Osteoblast (primary cell): ENCODE results near the gene CRYAB. TPM values are rescaled to one million over a fixed set of nuclear protein-coding genes. Genes with fewer than 3 reads are reported as not detected.

Experiments
- DNase-seq: peaks from one replicate; pipeline ENCODE4 v3.0.0; 2011; ENCODE audit warnings: low spot score, mixed read lengths; ENCODE audit not compliant: insufficient read length; ENCODE audit errors: missing footprints
- H2AFZ ChIP-seq: 2 replicates; pipeline ENCODE4 v1.6.0; 2011; ENCODE audit warnings: mild to moderate bottlenecking, low read length
- H3K27ac ChIP-seq: 2 replicates; pipeline ENCODE4 v1.5.1; 2011; ENCODE audit warnings: mild to moderate bottlenecking, low read depth, low read length, moderate library complexity
- H3K27me3 ChIP-seq: 2 replicates; pipeline ENCODE4 v1.6.0; 2012; ENCODE audit warnings: mild to moderate bottlenecking, control low read depth, inconsistent platforms, low read length, moderate library complexity; ENCODE audit not compliant: insufficient read depth
- H3K36me3 ChIP-seq: 2 replicates; pipeline ENCODE4 v1.5.1; 2011; ENCODE audit warnings: mild to moderate bottlenecking, low read length, control low read depth, moderate library complexity; ENCODE audit not compliant: insufficient read depth
- H3K4me1 ChIP-seq: 2 replicates; pipeline ENCODE4 v1.5.1; 2011; ENCODE audit warnings: mild to moderate bottlenecking, low read length, control low read depth, moderate library complexity; ENCODE audit not compliant: insufficient read depth
- H3K4me2 ChIP-seq: 2 replicates; pipeline ENCODE4 v1.6.0; 2011; ENCODE audit warnings: mild to moderate bottlenecking, low read length; ENCODE audit not compliant: insufficient read depth
- H3K4me3 ChIP-seq: fragments of 200-600 bp; sonication (generic); 3 replicates; pipeline ENCODE4 v1.5.1; 2012; ENCODE audit warnings: mild to moderate bottlenecking, low read length, inconsistent platforms; ENCODE audit not compliant: insufficient read depth
- H3K79me2 ChIP-seq: 2 replicates; pipeline ENCODE4 v1.6.0; 2012; ENCODE audit warnings: mild to moderate bottlenecking, low read length, control low read depth, inconsistent platforms; ENCODE audit not compliant: insufficient read depth
- H3K9me3 ChIP-seq: 2 replicates; pipeline ENCODE4 v1.5.1; 2011; ENCODE audit warnings: low read depth, low read length, control low read depth
- H4K20me1 ChIP-seq: 2 replicates; pipeline ENCODE4 v1.6.0; 2012; ENCODE audit warnings: mild to moderate bottlenecking, low read length, control low read depth; ENCODE audit not compliant: insufficient read depth
- total RNA-seq: library from RNA; depleted of rRNA; stranded (reverse); fragments of >200 nt; gene quantifications from 2 replicates; pipeline ENCODE4 v1.2.3, GENCODE V29; 2012
- TF ChIP-seq, protein P1 (sequence below): IDR thresholded peaks from 2 replicates; pipeline ENCODE4 v1.5.1; 2011; ENCODE audit warnings: mild to moderate bottlenecking, low read depth, low read length, moderate library complexity; ENCODE audit errors: extremely low read depth

Gene CRYAB
- total RNA-seq, 1 donor = 54.3 TPM

- Histone ChIP-seq H4K20me1 (no peaks in the 10 kb centered on the region), H2AFZ (peak overlapping the region; percentile 87), H3K4me3 (peak overlapping the region; percentile 68), H3K4me2 (peak overlapping the region; percentile 88), H3K27me3 (no peaks in the 10 kb centered on the region), H3K27ac (peak overlapping the region; percentile 90), H3K9me3 (no peaks in the 10 kb centered on the region), H3K36me3 (peaks cover 6% of the 10 kb centered on the region), H3K79me2 (peaks cover 15% of the 10 kb centered on the region), H3K4me1 (peaks cover 43% of the 10 kb centered on the region)
- TF ChIP-seq, protein P1, sequence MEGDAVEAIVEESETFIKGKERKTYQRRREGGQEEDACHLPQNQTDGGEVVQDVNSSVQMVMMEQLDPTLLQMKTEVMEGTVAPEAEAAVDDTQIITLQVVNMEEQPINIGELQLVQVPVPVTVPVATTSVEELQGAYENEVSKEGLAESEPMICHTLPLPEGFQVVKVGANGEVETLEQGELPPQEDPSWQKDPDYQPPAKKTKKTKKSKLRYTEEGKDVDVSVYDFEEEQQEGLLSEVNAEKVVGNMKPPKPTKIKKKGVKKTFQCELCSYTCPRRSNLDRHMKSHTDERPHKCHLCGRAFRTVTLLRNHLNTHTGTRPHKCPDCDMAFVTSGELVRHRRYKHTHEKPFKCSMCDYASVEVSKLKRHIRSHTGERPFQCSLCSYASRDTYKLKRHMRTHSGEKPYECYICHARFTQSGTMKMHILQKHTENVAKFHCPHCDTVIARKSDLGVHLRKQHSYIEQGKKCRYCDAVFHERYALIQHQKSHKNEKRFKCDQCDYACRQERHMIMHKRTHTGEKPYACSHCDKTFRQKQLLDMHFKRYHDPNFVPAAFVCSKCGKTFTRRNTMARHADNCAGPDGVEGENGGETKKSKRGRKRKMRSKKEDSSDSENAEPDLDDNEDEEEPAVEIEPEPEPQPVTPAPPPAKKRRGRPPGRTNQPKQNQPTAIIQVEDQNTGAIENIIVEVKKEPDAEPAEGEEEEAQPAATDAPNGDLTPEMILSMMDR = no peak
- peak; percentile 73 for DNase-seq
These were observed 1.7 kb upstream of the CRYAB start for GRCh38 chr11:111913031-111913861.

- H2AFZ ChIP-seq = peak within 1 kb of the TSS; percentile 87
- peaks cover 46% of the 10 kb centered on the region for H3K4me1 ChIP-seq
- TF ChIP-seq, protein P1 = no peak
- H3K27ac ChIP-seq = peak within 1 kb of the TSS; percentile 93
- peaks cover 6% of the 10 kb centered on the region for H3K36me3 ChIP-seq
- DNase-seq = peak; percentile 36
- peaks cover 15% of the 10 kb centered on the region for H3K79me2 ChIP-seq
- H3K27me3 ChIP-seq = no peaks in the 10 kb centered on the region
- peak within 1 kb of the TSS; percentile 88 for H3K4me2 ChIP-seq
- no peaks in the 10 kb centered on the region for H3K9me3 ChIP-seq
- H3K4me3 ChIP-seq = peak within 1 kb of the TSS; percentile 68
- H4K20me1 ChIP-seq = no peaks in the 10 kb centered on the region
These were observed 965 bp upstream of the CRYAB start, which contains the start of gene HSPB2 for GRCh38 chr11:111912535-111912934. Gene HSPB2, plus strand, starts transcription at chr11:111912734. Its CDS starts 96 bp downstream, at chr11:111912830.

DNA sequence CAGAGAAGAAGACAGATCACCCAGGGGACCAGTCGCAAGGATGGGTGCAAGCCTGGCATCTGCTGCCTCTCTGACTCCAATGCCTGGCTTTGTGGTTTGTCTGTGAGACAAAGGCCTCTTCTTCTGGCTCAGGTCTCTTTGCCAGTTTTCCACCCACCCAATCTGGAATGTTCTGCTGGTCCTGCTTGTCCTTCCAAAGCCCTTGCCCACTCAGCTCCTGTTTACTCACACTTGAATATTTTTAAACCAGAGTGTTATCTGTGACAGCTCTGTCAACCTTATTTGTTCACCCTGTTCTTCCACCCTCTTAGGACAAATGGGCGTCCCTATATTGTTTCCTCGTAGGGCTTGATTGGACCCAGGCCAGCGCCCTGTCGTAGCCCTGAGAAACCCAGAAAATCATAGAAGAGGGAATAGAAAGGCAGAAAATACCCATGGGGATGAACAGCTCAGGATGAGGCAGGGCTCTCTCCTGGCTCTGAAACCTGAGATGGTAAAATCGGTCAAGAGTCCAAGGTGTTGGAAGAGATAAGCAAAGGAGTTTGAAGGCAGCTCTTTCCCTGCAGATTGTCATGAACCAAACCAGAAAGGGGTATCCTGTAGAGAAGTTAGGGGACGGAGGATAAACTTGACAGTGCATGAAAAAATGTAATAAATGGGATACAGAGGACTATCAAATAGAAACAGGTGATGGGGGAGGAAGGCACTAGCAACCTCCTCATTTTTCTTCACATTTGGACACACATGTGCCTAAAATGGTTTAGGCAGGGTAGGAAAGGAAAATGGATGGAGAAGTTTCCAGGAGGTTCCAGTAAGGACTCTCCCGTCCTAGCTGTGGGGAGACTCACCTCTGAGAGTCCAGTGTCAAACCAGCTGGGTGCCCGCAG is 651 bp downstream of the CRYAB start:
- Histone ChIP-seq H4K20me1 (no peaks in the 10 kb centered on the region), H2AFZ (no peak overlapping the region), H3K27me3 (no peaks in the 10 kb centered on the region), H3K36me3 (peaks cover 6% of the 10 kb centered on the region), H3K79me2 (peaks cover 15% of the 10 kb centered on the region), H3K4me3 (peak overlapping the region; percentile 68), H3K27ac (peak overlapping the region; percentile 93), H3K9me3 (no peaks in the 10 kb centered on the region), H3K4me1 (peaks cover 46% of the 10 kb centered on the region), H3K4me2 (peak overlapping the region; percentile 88)
- TF ChIP-seq, protein P1 = no peak
- DNase-seq = peak; percentile 69
